Stimulated activated CD8-positive, alpha-beta memory T cell treated with anti-CD3 and anti-CD28 coated beads, Interleukin-15, amount 100 ng/mL, for 1 hour (primary cell): ENCODE measurements around the gene PPA1.
"Not testable (repeated sequence)": the region's sequence is repeated elsewhere in the genome, so short reads cannot be mapped to it uniquely, and the experiment has no call there.

ENCODE experiments used
- DNase-seq: peaks from one replicate; pipeline ENCODE4 v3.0.0-alpha.2; 2020; ENCODE audit warnings: low read depth

The PPA1 gene

GRCh38 chr10:70233109-70233938 is at the start of gene PPA1:
PPA1 (minus strand) TSS chr10:70233429; CDS start chr10:70233327, 102 bp downstream.
- DNase-seq, result peak; percentile 98

GRCh38 chr10:70281609-70282008 is 48.4 kb upstream of the PPA1 start:
- DNase-seq, result no peak

- no peak for DNase-seq
These were observed 46.9 kb upstream of the PPA1 start for GRCh38 chr10:70280099-70280498.

GRCh38 chr10:70277396-70278030 is 44.3 kb upstream of the PPA1 start:
- no peak for DNase-seq

- DNase-seq, result no peak
These were observed 41.4 kb upstream of the PPA1 start for GRCh38 chr10:70274643-70275042.

- DNase-seq, result no peak
These were observed 39.7 kb upstream of the PPA1 start for GRCh38 chr10:70272925-70273316.

GRCh38 chr10:70271996-70272924 is 39.0 kb upstream of the PPA1 start:
- DNase-seq, result no peak

GRCh38 chr10:70270952-70271351 is 37.7 kb upstream of the PPA1 start:
- no peak for DNase-seq

- DNase-seq, result no peak
These were observed 36.5 kb upstream of the PPA1 start for GRCh38 chr10:70269741-70270140.

GRCh38 chr10:70268376-70268775 is 35.1 kb upstream of the PPA1 start:
- no peak for DNase-seq

- no peak for DNase-seq
These were observed 34.1 kb upstream of the PPA1 start for GRCh38 chr10:70267161-70267933.

GRCh38 chr10:70266701-70267100 is 33.5 kb upstream of the PPA1 start:
- DNase-seq, result no peak

- no peak for DNase-seq
These were observed 32.8 kb upstream of the PPA1 start for GRCh38 chr10:70266056-70266455.

- DNase-seq, result no peak
These were observed 31.9 kb upstream of the PPA1 start for GRCh38 chr10:70265032-70265689.

- no peak for DNase-seq
These were observed 27.5 kb upstream of the PPA1 start for GRCh38 chr10:70260734-70261133.

- no peak for DNase-seq
These were observed 27.0 kb upstream of the PPA1 start for GRCh38 chr10:70260259-70260658.

- DNase-seq, result no peak
These were observed 25.0 kb upstream of the PPA1 start for GRCh38 chr10:70258216-70258615.

GRCh38 chr10:70257816-70258215 is 24.6 kb upstream of the PPA1 start:
- not testable (repeated sequence) for DNase-seq

GRCh38 chr10:70256463-70256862 is 23.2 kb upstream of the PPA1 start:
- DNase-seq, result no peak

- no peak for DNase-seq
These were observed 22.4 kb upstream of the PPA1 start for GRCh38 chr10:70255329-70256299.
